Measurements from ENCODE around the gene CYP19A1.

DNA sequence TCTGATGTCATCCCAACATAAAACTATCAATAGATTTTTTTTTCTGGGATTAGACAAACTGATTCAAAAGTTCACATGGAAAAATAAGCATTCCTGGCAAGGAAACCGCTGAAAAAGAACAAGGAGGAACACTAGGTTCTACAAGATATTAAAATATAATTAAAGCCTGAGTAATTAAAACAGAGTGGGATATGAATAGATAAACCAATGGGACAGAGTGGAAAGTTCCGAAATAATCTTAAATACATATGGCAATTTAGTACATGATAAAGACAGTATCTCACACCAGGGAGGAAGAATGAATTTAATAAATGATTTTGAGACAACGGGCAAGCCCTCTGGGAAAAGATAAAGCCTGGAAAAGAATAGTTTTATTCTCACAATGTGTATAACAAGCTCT, 7.7 kb upstream of the CYP19A1 start:
- TF ChIP-seq, protein P1, sequence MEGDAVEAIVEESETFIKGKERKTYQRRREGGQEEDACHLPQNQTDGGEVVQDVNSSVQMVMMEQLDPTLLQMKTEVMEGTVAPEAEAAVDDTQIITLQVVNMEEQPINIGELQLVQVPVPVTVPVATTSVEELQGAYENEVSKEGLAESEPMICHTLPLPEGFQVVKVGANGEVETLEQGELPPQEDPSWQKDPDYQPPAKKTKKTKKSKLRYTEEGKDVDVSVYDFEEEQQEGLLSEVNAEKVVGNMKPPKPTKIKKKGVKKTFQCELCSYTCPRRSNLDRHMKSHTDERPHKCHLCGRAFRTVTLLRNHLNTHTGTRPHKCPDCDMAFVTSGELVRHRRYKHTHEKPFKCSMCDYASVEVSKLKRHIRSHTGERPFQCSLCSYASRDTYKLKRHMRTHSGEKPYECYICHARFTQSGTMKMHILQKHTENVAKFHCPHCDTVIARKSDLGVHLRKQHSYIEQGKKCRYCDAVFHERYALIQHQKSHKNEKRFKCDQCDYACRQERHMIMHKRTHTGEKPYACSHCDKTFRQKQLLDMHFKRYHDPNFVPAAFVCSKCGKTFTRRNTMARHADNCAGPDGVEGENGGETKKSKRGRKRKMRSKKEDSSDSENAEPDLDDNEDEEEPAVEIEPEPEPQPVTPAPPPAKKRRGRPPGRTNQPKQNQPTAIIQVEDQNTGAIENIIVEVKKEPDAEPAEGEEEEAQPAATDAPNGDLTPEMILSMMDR (IDR thresholded peaks at IDR 0.05), result no peak
- TF ChIP-seq POLR2A (IDR thresholded peaks at IDR 0.05), result no peak

Measured in esophagus squamous epithelium (tissue), 4 donors.